Activated naive CD8-positive, alpha-beta T cell treated with anti-CD3 and anti-CD28 coated beads, Interleukin-2, amount 50 U/mL, for 16 hours (primary cell): ENCODE measurements around the gene KRT77.
"Not testable (repeated sequence)": the region's sequence is repeated elsewhere in the genome, so short reads cannot be mapped to it uniquely, and the experiment has no call there.

Experiments used
- DNase-seq: peaks from one replicate; pipeline ENCODE4 v3.0.0-alpha.2; 2020; ENCODE audit warnings: low read depth, low spot score

The KRT77 gene

DNA sequence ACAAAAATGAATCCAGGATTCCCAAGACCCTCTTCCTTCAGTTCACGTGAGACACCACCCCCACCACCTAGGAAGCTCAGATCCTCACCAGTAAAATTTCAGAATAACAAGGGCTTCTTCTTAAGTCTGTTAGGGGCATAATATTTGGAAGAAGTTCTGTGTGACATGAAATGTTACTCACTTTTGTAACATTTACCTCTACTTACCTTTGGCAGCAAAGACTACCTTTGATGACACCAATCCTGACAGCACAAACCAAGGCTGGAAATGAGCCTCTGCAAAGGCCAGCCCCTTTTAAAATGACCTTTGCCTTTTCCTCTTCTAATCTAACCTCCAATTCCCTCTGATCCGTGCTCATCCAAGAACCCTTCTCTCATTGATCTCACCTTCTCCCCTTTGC lies 19.4 kb upstream of the KRT77 start:
- DNase-seq = no peak

DNA sequence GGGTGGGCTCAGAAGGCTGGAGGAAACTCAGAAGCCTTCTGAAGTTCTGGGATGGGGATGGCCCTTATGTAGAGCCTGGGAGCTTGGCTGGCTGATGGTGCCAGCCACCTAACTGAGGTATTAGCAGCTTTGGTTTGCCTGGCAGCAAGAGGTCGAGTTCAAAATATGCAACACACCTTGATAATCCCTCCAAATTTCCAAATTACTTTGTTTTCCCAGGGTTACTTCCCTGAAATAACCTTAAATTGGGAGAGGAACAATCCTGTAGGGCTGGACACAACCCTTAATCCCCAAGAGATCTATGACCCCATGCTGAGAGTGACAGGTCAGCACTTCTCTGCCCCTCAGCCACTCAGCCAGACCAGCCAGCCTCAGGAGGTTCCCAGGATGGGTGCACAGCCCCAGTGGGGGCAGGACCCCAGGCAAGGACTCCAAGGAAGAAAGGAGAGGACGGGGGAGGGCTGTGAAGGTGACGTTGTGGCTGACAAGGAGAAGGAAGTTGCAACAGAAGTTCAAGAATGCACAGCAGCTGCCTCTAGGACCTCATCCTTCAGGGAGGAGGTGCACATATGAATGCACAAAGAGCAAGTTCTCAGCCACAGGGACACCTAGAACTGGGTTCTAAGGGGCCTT lies 18.6 kb upstream of the KRT77 start:
- DNase-seq = no peak

DNA sequence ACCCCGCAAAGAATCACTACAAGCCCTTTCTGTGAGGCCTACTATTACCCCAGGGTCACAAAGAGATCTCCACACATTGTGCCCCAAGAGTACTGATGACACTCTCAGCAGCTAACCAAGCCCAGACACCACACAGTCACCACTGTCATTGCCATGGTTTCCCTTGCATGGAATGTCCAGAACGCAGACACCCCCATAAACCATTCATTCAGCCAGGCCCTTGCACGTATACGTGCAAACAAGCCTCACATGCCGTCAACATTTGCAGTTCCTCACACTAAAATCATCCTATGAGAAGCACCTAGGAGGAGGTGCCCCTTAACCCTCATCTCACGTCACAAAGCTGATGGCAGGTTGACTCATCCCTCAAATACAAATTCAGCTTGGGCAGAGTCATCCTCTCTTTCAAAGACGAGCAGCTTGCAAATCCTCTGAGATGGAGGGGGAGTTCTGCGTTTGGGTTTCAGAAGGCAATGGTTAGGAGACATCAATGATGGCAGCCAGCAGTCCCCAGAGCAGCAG lies 17.1 kb upstream of the KRT77 start:
- DNase-seq = no peak

GRCh38 chr12:52716061-52716460 lies 12.7 kb upstream of the KRT77 start:
- DNase-seq = no peak

GRCh38 chr12:52715416-52715815 lies 12.1 kb upstream of the KRT77 start:
- DNase-seq = no peak

DNA sequence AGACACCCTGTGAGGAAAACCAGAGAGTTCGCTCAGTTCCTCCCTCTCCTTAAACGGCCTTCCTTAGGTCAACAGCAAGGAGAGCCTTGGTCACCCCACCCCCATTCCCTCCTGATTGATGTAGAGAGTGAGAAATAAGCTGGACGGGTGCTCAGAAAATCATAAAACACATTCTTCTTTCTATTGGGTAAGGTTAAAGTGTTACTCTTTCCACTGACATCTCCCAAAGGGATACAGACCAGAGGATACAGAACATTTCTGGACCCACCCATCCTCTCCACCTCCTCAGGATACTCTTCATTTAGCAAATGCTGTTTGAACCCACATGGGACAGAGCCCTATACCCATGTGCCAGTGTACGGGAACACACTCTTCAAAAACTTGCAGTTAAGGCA lies 11.6 kb upstream of the KRT77 start:
- no peak for DNase-seq

DNA sequence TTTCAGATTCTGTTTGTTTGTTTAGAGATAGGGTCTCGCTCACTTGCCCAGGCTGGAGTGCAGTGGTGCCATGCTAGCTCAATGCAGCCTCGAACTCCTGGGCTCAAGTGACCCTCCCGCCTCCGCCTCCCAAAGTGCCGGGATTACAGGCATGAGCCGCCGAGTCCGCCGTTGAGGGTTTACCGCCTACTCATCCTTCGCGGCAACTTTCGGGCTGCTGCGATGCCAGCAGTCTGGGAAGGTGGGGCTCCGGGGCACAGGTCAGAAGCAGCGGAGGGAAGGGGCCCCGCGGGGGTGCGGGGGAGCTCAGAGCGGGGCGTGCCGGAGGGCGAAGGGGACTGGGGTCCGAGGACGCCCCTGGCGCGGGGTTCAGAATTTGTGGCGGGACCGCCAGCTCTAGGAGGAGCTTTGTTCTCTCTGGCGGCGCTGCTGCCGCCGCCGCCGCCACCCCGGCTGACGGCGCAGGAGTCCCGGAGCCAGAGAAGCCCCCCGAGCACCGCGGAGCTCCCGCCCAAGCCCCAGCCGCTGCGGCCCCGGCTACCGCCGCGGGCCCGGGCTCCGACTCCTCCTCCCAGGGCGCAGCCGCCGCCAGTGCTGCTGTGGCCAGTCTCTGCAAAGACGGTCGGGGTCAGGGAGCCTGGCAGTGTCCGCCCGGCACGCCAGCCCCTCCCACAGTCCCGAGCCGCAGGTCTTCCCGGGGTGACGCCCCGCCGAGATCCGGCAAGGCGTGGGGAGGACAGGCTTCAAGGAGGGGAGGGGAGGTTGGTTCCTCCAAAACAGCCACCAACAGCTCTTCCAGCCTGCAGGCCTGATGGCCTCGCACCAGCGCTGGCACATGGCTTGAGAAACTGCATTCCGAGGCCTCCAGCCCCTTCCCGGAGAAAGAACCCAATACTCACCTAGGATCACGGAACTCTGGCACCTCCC lies 10.9 kb upstream of the KRT77 start:
- no peak for DNase-seq

- DNase-seq = not testable (repeated sequence)
Measured at GRCh38 chr12:52712122-52712521, 8.8 kb upstream of the KRT77 start.

- DNase-seq = no peak
Measured at GRCh38 chr12:52710730-52711129, 7.4 kb upstream of the KRT77 start.

DNA sequence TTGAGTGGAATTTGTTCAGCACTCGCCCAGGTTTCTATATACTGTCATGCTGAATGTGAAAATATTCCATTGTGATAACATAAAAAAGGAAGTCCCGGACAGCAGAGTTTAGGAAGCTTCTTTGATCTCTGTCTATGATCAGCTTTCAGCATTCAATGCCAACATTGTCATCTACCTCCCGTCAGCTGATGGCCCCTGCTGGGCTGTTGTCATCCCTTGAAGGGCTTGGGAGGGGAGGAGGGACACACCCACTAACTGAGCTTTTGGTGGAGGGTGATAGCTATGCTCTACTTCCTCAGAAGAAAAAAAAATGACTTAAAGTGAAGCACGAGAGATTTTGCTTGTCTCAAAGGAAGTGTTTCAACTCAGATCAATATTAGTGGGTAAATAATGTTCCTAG lies 4.7 kb upstream of the KRT77 start:
- no peak for DNase-seq

DNA sequence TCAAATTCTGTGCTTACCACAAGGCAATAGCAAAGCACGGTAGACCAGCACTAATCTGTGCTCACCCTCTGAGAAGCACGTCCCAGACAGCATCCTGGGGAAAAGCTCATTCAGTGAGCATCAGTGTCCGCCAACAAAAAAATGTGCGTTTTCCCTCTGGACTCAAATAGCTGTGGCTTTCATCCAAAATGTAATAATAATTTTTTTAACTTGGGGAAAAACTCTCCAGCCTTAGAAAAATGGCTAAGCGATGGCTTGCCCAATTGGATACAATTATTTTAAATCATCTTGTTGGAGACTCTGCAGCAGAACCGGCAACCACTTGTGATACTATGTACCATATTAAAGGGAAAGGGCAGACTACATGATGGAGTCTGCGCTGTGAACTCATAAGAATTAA lies 1.1 kb upstream of the KRT77 start:
- DNase-seq = no peak

- no peak for DNase-seq
Measured at GRCh38 chr12:52703878-52704277, 554 bp upstream of the KRT77 start.

- DNase-seq = no peak
Measured at GRCh38 chr12:52702338-52702737, 986 bp downstream of the KRT77 start.

- DNase-seq = no peak
Measured at GRCh38 chr12:52701281-52701680, 2.0 kb downstream of the KRT77 start.

DNA sequence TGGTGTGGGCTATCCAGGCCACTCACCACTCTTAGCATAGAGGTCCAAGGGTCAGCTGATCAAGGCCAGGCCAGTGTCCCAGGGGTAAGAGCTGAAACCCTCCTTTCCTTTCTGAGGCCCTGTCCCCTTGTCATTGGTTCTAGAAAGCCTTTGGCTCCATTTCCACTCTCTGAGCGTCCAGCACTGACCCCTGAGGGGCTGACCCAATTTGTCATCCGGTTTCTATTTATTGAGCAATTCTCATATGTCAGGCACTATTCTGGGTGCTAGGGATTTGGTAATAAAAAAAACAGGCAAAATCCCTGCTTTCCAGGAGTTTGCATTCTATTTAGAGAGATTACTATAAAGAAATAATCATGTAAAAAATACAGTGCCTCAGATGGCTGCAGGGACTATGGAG lies 3.4 kb downstream of the KRT77 start:
- DNase-seq = no peak

DNA sequence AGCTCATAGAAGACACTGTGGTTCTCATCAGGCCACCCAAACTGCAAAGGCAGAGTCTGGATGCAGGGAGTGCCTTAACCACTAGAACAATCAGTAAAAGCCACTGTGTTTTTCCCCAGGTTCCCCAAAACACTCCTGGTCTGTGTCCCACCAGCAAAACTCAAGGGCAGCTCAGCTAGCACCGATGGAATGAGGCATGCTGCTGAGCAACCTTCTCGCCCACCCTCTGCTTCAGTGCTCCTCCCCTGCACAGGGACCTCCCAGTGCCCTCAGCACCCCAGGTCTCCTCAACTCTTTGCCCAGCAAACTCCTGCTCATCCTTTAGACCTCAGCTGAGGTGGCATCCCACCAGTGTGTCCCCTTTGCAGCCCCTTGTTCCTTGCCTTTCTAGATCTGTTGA lies 4.0 kb downstream of the KRT77 start:
- no peak for DNase-seq

- DNase-seq = no peak
Measured at GRCh38 chr12:52698651-52699340, 4.5 kb downstream of the KRT77 start.

DNA sequence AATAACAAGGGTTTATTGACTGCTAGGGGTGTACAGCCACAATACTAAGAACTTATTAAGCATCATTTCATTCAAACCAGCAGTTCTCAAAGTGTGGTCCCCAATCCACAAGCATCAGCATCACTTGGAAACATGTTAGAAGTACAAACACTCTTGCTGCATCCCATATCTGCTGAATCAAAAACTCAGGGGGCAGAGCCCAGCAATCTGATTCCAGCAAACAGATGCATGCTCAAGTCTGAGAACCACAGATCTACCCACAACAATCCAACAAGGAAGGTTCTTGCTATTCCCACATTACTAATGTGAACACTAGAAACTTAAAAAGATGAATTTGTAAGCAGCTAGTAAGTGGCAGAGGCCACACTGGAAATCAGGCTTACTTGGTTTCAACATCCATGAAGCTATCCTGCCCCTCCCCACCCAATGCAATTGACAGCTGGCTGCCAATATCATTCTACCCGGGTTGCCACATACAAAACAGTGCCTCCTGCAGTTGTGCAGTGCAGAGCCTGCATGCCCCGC lies 6.2 kb downstream of the KRT77 start:
- DNase-seq = no peak

- DNase-seq = no peak
Measured at GRCh38 chr12:52696588-52696987, 6.7 kb downstream of the KRT77 start.

- no peak for DNase-seq
Measured at GRCh38 chr12:52695039-52695438, 8.3 kb downstream of the KRT77 start.

- no peak for DNase-seq
Measured at GRCh38 chr12:52694151-52694550, 9.2 kb downstream of the KRT77 start.

DNA sequence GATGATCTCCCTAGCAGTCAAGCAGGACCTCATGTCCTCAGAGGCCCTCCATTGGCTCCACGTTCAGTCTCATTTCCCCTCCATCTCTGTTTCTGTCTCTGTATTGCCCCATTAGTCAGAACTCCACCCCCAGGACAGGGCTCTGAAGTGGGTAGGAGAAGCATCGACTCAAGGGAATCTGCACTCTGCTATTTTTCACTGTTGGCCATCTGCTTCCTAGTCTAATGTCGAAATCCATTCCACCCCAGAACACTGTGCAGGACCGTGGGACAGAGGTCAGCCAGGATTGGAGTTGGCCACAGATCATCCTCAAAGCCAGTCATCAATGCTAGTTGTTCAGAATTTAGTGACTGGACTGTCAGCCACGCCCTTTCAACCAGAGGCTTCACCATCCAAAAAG lies 10.1 kb downstream of the KRT77 start:
- no peak for DNase-seq
